D721Med (cell line): ENCODE results near the gene EXOSC7.

Experiments used
- DNase-seq: peaks from one replicate; pipeline ENCODE4 v3.0.0; 2011; ENCODE audit warnings: low spot score; ENCODE audit not compliant: insufficient read length
- FAIRE-seq: peaks from 2 replicates; lab custom pipeline; 2011; peaks lifted over from hg19 to GRCh38; lab: Jason Lieb, UNC
- CTCF ChIP-seq: IDR thresholded peaks from 2 replicates; pipeline ENCODE4 v1.5.1; 2012; ENCODE audit warnings: mild to moderate bottlenecking, control low read depth; ENCODE audit not compliant: insufficient read depth; ENCODE audit errors: missing control alignments

The EXOSC7 gene

GRCh38 chr3:44992555-44993470 lies 16.8 kb downstream of the EXOSC7 start:
- DNase-seq (no peak), FAIRE-seq (no peak)
- TF ChIP-seq CTCF: peak; percentile 41

DNA sequence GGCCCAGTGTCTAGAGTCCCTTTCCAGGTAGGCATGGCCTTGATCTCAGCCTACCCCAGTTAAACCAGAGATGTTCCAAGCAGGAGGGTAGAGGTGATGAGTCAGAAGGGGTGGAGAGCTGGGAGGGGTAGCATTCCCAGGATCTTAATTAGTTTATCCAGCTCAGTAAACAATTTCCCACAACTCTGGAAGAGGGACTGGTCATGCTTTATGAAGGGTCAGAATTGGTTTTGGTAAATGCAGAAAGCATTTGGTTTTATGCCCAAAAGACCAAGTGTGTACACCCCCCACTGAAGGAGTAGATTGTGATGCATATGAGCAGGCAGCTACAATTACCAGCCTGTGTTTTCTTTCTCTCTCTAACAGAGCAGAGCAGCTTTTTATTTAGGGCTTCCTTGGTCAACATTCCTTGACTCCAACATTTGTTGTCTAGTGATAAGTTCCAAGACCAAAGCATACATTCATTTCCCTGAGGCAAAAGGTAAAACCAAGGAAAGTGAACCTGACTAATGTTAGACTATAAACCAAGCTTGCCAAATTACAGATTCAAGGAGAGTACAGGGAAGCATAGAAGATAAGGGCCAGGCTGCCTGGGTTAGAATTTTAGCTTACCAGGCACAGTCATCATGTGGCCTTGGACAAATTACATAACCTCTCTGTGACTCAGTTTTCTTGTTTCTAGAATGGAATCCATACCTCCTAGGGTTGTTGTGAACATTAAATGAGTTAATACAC lies 17.6 kb downstream of the EXOSC7 start:
- no peak for FAIRE-seq
- no peak for DNase-seq
- TF ChIP-seq CTCF: no peak

DNA sequence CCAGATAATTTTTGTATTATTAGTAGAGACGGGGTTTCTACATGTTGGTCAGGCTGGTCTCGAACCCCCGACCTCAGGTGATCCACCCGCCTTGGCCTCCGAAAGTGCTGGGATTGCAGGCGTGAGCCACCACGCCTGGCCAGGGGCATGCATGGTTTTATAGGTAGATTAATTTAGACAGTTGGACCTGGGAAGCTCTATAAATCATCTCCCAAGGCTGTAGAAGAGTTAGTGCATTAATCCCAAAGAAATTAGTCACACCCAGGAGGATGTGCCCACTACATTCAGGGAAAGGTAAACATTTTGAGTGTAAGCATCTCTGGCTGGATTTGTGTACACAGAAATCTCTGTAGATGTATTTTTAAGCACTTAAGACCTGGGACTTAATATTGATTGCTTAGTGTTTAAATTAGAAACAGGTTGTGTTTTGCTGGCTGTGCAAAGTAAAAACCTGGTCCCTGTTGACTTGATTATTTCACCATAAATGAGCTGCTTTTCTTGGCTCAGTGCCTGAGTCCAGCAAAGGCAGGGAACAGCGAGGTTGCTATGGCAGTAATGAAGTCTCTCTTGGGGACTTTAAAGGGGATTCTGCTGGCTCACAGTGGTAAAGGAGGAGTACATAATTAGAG lies 19.2 kb downstream of the EXOSC7 start:
- TF ChIP-seq CTCF: no peak
- FAIRE-seq (peak; percentile 81), DNase-seq (peak; percentile 30)

DNA sequence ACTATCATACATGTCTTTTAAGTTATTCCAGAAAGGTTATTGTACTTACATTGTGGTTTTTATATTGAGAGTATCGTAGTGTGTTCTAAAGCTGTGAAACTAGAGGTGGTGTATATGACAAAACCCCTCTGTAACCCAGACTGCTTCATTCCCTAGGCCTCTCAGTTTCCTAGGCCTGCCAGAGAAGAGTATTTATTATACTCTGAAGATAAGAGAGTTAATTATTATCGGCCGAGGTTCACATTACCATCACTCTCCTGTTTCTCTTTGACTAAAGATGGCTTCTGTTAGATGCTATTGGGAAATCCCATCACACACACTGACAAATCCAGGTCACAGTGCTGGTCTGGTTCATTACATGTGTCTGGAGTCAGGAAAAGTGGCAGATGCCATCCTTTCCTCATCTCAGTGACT lies 20.5 kb downstream of the EXOSC7 start:
- DNase-seq: no peak
- TF ChIP-seq CTCF: no peak
- FAIRE-seq: no peak

GRCh38 chr3:44999782-45000181 lies 23.7 kb downstream of the EXOSC7 start:
- DNase-seq (no peak), FAIRE-seq (no peak)
- TF ChIP-seq CTCF: no peak

GRCh38 chr3:45000823-45001222 lies 24.8 kb downstream of the EXOSC7 start:
- no peak for DNase-seq
- FAIRE-seq: no peak
- no peak for TF ChIP-seq CTCF

DNA sequence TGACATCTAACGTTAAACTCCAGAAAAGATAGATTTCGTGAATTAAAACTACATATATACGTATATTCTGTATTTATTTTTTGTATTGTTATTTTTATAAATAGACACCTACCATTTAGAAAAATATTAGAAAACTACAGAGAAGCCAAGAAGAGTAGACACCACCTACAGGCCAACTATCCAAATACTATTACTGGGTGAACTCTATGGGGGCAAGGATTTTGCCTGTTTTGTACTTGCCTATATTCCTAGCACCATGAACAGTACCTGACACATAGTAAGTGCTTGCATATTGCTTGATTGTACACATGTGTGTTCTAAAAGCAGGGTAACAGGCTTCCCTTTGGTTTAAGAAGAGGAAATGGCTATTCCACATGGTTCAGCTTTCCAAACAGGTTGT lies 25.7 kb downstream of the EXOSC7 start:
- no peak for FAIRE-seq
- TF ChIP-seq CTCF: no peak
- no peak for DNase-seq
